HT1080 (cell line): Measurements from ENCODE around the gene CMBL. TPM values are rescaled to one million over a fixed set of nuclear protein-coding genes. Genes with fewer than 3 reads are reported as not detected.

Experiments used
- DNase-seq: peaks from one replicate; pipeline ENCODE4 v3.0.0-alpha.2; 2015; ENCODE audit warnings: low read depth
- total RNA-seq: library from RNA; depleted of rRNA; stranded (reverse); fragments of >200 nt; shearing (Covaris generic); gene quantifications from 2 replicates; pipeline ENCODE4 v1.2.3, GENCODE V29; 2014

Gene CMBL
- total RNA-seq, 1 experiment from 2014 or later, result 19.9 TPM

GRCh38 chr5:10310835-10311570 lies 3.3 kb upstream of the CMBL start:
- DNase-seq, result peak; percentile 63

- peak; percentile 90 for DNase-seq
These were observed 2.5 kb upstream of the CMBL start for GRCh38 chr5:10310066-10310779.

- DNase-seq, result no peak
These were observed 1.1 kb upstream of the CMBL start for GRCh38 chr5:10308844-10309243.

- DNase-seq, result no peak
These were observed 896 bp downstream of the CMBL start for GRCh38 chr5:10306806-10307205.

- DNase-seq, result no peak
These were observed 1.6 kb downstream of the CMBL start for GRCh38 chr5:10306114-10306513.

- no peak for DNase-seq
These were observed 2.8 kb downstream of the CMBL start for GRCh38 chr5:10304932-10305331.

- no peak for DNase-seq
These were observed 4.0 kb downstream of the CMBL start for GRCh38 chr5:10303699-10304170.

GRCh38 chr5:10303201-10303600 lies 4.5 kb downstream of the CMBL start:
- DNase-seq, result no peak

- DNase-seq, result no peak
These were observed 5.7 kb downstream of the CMBL start for GRCh38 chr5:10301842-10302610.

- DNase-seq, result no peak
These were observed 6.4 kb downstream of the CMBL start for GRCh38 chr5:10301266-10301665.

GRCh38 chr5:10300246-10300645 lies 7.5 kb downstream of the CMBL start:
- DNase-seq, result no peak

GRCh38 chr5:10297646-10298204 lies 10.0 kb downstream of the CMBL start:
- DNase-seq, result no peak

- peak; percentile 39 for DNase-seq
These were observed 11.9 kb downstream of the CMBL start for GRCh38 chr5:10295619-10296326.

- DNase-seq, result peak; percentile 72
These were observed 13.6 kb downstream of the CMBL start for GRCh38 chr5:10293907-10294662.

- DNase-seq, result no peak
These were observed 15.9 kb downstream of the CMBL start for GRCh38 chr5:10291692-10292339.

- DNase-seq, result no peak
These were observed 17.3 kb downstream of the CMBL start for GRCh38 chr5:10290438-10290837.

GRCh38 chr5:10289991-10290390 lies 17.7 kb downstream of the CMBL start:
- DNase-seq, result no peak

GRCh38 chr5:10289353-10289752 lies 18.3 kb downstream of the CMBL start:
- DNase-seq, result no peak

GRCh38 chr5:10288592-10289219 lies 19.0 kb downstream of the CMBL start:
- DNase-seq, result no peak
